Ectodermal cell (in vitro differentiated cells): ENCODE results near the gene MCF2L.
"Not testable (repeated sequence)": the region's sequence is repeated elsewhere in the genome, so short reads cannot be mapped to it uniquely, and the experiment has no call there.

Source experiments
- H3K27ac ChIP-seq: 2 replicates; pipeline ENCODE4 v1.7.0; 2013; ENCODE audit warnings: mild to moderate bottlenecking, low read depth, low read length; ENCODE audit not compliant: insufficient read depth, poor library complexity, severe bottlenecking
- H3K27me3 ChIP-seq: 2 replicates; pipeline ENCODE4 v1.7.0; 2013; ENCODE audit warnings: mild to moderate bottlenecking, low read length; ENCODE audit not compliant: insufficient read depth, control insufficient read depth, poor library complexity, severe bottlenecking
- H3K36me3 ChIP-seq: one replicate; pipeline ENCODE4 v1.7.0; 2013; ENCODE audit warnings: low read length; ENCODE audit not compliant: control insufficient read depth, insufficient read depth
- H3K4me1 ChIP-seq: one replicate; pipeline ENCODE4 v1.7.0; 2013; ENCODE audit warnings: low read length; ENCODE audit not compliant: control insufficient read depth, insufficient read depth
- H3K4me3 ChIP-seq: 2 replicates; pipeline ENCODE4 v1.7.0; 2013; ENCODE audit warnings: low read depth, low read length, control low read depth; ENCODE audit not compliant: insufficient read depth
- H3K9me3 ChIP-seq: 2 replicates; pipeline ENCODE4 v1.7.0; 2013; ENCODE audit warnings: mild to moderate bottlenecking, low read length, moderate library complexity; ENCODE audit not compliant: control insufficient read depth
- WGBS, 2 experiments: methylation state at CpG; one replicate each; pipeline ENCODE4 v1.1.7; 2013; ENCODE audit warnings: missing lambda C conversion rate in 2 of 2; 5-methylcytosine and 5-hydroxymethylcytosine counted together

The MCF2L gene

DNA sequence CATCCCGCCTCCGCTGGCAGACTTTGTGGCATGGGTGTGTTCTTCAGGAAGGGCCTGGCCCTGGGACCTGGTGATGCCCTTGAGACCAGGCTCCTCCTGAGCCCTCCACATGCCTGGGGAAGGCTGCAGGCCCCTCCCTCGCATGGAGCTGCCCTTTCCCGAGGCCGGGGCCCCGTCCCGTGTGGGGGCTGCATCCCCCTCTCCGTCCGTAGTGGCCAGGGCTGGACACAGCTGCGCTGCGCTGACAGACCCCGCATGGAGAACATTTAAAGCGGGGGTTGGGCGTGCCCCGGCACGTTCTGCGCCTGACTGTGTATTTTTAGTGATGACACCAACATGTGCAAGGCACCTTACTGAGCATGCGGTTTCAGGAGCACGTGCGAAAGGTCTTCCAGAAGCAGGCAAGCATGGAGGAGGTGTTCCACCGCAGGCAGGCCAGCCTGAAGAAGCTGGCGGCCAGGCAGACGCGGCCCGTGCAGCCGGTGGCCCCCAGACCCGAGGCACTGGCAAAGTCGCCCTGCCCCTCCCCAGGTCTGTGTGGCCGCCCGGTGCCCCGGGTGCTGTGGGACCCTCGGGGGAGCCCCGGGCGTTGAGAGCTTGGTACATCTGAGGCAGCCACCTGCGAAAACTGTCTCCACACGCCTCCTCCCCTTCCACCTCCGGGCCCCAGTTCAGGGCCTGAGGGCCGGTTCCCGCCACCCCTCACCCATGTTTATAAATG lies 107.8 kb downstream of the MCF2L start:
- H3K27ac ChIP-seq = no peak overlapping the region
- no peaks in the 10 kb centered on the region for H3K36me3 ChIP-seq
- no peaks in the 10 kb centered on the region for H3K9me3 ChIP-seq
- no peaks in the 10 kb centered on the region for H3K4me1 ChIP-seq
- H3K4me3 ChIP-seq = no peak overlapping the region
- 96% methylated on average over 39 of the region's 39 CpGs for WGBS, 2 experiments
- no peaks in the 10 kb centered on the region for H3K27me3 ChIP-seq

DNA sequence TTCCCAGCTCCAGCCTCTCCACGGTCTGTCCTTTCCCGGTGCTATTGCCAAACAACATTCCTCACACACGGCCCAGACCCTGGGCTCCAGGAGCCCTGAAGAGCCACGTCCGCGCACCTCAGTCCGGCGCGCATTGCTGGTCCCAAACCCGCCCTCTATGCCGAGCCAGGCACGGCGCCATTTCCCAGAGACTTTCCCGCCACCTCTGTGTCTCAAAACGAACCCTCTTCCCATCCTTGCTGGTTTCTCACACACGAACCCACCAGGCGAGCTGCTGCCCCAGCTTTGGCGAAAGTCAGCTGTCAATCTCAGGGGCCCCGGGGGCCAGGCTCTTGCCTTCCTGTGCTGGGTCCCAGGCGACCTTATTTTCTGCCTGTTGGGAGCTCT lies 108.5 kb downstream of the MCF2L start:
- H3K4me1 ChIP-seq = no peaks in the 10 kb centered on the region
- H3K4me3 ChIP-seq = no peak overlapping the region
- 95 to 96% methylated on average over 20 of the region's 20 CpGs for WGBS, 2 experiments
- no peaks in the 10 kb centered on the region for H3K9me3 ChIP-seq
- H3K36me3 ChIP-seq = no peaks in the 10 kb centered on the region
- H3K27me3 ChIP-seq = no peaks in the 10 kb centered on the region
- no peak overlapping the region for H3K27ac ChIP-seq

DNA sequence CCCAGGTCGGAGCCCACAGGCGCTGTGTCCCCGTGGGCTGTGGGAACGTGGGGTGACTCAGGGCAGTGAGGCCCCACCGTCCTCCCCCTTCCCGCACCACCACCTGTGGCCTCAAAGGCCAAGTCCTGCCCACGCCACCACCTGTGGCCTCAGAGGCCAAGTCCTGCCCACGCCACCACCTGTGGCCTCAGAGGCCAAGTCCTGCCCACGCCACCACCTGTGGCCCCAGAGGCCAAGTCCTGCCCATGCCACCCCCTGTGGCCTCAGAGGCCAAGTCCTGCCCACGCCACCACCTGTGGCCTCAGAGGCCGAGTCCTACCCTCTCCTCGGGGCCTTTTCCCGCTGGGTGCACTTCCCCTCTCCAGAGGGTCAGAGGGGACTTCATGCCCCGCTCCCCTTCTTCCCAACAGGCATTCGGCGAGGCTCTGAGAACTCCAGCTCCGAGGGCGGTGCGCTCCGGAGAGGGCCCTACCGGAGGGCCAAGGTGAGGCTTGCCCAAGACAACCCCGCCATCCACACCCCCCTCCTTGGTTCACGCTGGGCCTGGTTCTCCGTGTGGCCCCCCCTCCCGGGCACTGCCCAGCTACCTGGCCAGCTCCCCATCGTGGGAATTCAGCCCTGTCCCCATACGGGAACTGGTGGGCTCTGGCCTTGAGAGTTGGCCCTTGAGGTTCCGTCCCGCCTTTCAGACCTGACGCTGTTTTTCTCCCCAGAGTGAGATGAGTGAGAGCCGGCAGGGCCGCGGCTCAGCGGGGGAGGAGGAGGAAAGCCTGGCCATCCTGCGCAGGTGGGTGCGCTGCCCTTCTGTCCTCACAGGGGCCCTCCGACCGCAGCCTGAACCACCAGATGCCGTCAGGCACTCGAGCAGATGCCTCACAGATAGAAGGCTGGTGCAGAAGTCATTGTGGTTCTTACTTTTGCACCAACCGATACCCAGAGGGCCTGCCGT lies 109.2 kb downstream of the MCF2L start:
- Histone ChIP-seq H3K9me3 (no peaks in the 10 kb centered on the region), H3K4me3 (no peak overlapping the region), H3K36me3 (no peaks in the 10 kb centered on the region), H3K27ac (no peak overlapping the region), H3K4me1 (no peaks in the 10 kb centered on the region), H3K27me3 (no peaks in the 10 kb centered on the region)
- 94 to 95% methylated on average over 42 of the region's 42 CpGs for WGBS, 2 experiments

DNA sequence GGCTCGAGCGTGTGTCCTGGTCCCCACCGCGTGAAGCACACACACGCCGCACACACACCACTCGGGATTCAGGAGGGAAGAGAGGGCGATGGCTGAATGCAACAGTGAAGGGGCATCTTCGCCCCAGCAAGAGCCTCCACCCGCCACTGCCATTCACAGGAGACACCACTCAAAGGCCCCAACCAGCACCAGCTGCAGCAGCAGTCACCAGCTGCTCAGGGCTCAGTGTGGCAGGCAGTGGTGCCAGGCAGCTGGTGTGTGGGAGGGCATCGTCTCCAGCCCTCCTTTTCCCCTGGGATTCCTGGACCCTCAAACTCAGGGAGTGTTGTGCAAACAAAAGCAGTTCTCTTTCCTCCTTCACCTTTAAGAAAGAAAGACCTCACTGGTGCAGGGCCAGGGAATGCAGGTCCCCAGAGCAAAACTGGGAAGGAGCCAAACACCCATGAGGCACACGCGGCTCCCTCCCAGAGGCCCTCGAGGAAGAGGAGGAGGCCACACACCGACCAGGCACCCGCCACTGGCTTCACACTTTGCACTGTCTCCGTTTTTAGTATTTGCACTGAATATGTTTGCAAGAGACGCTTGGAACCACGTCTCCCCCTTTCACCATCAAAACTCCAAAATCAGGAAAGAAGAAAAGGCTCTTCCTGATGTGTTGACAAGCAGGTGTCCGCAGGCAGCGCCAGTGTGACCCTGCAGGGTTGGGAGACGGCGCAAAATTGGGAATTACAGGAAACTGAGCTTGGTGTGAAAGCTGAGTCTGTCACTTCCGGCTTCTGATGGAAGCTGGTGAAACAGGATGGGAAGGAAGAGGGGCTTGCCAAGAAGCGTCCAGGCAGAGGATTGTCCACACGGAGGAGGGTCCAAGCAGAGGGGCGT lies 110.1 kb downstream of the MCF2L start:
- Histone ChIP-seq H3K36me3 (no peaks in the 10 kb centered on the region), H3K27me3 (no peaks in the 10 kb centered on the region), H3K9me3 (no peaks in the 10 kb centered on the region), H3K4me3 (no peak overlapping the region), H3K27ac (no peak overlapping the region), H3K4me1 (no peaks in the 10 kb centered on the region)
- WGBS, 2 experiments = 91% methylated on average over 27 of the region's 27 CpGs

DNA sequence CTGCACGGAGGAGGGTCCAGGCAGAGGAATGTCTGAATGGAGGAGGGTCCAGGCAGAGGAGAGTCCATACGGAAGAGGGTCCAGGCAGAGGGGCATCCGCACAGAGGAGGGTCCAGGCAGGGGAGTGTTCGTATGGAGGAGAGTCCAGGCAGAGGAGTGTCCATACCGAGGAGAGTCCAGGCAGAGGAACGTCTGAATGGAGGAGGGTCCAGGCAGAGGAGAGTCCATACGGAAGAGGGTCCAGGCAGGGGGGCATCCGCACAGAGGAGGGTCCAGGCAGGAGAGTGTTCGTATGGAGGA lies 110.7 kb downstream of the MCF2L start:
- not testable (repeated sequence) for H3K4me1 ChIP-seq, H3K36me3 ChIP-seq, H3K27ac ChIP-seq, H3K27me3 ChIP-seq, H3K4me3 ChIP-seq, H3K9me3 ChIP-seq
- 73 to 75% methylated on average over 6 of the region's 9 CpGs for whole genome bisulfite sequencing, 2 experiments

DNA sequence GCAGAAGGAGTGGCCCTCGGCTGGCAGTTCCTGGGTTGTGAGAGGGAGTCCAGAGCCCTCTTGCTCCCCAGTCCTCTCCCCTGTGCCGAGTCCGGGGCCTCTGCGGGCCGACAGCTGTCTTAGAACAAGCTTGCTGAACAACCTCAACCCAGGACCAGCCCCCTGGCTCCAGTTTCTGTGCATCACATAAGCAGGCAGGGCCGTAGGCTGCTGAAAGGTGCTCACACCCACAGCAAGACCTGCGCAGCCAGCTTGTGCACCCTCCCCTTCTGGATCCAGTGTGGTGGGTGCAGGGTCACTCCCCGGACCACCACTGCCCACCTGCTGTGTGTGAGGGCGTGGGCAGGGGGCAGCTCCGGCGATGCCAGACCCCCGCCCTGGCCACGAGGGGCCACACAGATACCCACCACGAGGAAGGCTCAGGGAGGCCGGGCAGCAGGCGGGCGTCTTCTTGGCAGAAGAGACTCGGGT lies 111.4 kb downstream of the MCF2L start:
- Histone ChIP-seq H3K27me3 (no peaks in the 10 kb centered on the region), H3K9me3 (no peaks in the 10 kb centered on the region), H3K36me3 (no peaks in the 10 kb centered on the region), H3K27ac (no peak overlapping the region), H3K4me1 (no peaks in the 10 kb centered on the region), H3K4me3 (no peak overlapping the region)
- WGBS, 2 experiments = 95 to 96% methylated on average over 18 of the region's 18 CpGs

DNA sequence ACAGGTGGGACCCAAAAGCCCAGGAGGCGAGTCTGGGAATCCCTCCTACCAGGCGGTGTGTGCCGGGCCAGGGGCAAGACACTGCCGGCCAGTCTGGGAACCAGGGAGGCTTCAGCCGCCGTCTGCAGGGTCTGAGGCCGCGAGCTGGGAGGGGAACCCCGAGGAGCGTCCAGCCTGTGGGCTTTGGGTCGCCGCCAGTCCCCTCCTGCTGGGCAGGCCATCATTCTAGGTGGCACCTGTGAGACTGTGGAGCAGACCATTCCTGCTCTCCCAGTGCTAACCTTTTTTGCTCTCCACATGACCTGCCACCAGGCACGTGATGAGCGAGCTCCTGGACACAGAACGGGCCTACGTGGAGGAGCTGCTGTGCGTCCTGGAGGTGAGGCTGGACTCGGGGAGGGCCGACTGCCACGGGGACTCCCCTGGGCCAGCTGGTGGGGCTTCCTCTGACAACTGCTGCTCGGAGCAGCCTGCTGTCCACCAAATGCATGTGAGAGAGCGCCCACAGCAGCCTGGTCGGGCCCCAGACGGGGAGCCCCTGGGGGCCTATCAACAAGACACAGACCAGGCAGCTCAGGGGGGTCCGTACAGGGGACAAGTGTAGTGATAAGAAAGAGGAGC lies 112.0 kb downstream of the MCF2L start:
- H3K27me3 ChIP-seq = no peaks in the 10 kb centered on the region
- no peaks in the 10 kb centered on the region for H3K4me1 ChIP-seq
- H3K36me3 ChIP-seq = no peaks in the 10 kb centered on the region
- H3K4me3 ChIP-seq = no peak overlapping the region
- no peak overlapping the region for H3K27ac ChIP-seq
- no peaks in the 10 kb centered on the region for H3K9me3 ChIP-seq
- WGBS, 2 experiments = 93 to 95% methylated on average over 24 to 25 of the region's 25 CpGs

DNA sequence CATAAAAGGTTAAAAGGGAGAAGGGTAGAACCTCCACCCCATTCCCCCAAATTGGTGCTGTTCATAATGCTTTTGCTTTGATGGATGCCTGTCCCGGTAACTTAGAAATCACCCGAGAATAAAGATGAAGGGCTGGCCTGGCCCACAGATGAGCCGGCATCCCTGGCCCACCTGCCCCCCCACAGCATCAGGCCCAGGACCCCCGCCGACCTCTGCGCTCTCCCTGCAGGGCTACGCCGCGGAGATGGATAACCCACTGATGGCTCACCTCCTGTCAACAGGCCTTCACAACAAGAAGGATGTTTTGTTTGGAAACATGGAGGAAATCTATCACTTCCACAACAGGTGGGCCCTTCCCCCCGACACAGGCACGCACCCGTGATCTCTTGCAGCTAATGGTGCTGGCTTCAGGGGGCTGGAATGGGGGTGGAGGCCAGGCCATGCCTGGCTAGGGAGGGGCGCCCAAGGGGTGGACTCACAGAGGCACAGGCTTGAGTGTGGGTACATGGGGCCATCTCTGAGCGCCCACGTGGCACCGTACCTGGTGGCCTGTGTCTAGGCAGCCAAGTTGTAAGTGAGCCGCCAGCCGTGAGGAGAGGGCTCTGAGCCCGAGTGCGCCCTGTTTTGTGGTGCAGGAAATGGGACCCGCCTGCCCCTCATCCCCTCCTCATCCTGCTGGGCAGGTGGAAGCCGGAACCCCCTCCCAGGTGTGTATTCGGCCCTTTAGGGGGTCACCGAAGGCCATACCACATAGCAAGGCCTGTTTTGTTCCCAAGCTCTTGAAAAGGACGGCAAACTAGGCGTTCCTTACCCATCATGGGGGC lies 113.4 kb downstream of the MCF2L start:
- H3K27me3 ChIP-seq = no peaks in the 10 kb centered on the region

DNA sequence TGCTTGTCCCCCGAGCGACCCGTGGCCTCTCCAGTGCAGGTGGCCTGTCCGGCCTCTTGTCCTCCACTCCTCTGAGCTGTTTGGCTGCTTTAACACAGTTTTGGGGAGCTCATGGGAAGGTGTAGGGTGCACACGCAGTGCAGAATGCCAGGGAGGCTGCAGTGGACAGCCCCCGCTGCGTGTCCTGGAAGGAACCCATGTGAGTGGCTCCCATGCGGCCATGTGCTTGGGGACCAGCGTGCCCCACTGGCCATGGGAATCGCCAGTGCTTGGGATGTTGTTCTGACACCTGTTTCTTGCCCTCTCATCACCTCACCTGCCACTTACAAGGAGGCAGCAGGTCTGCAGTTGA lies 114.0 kb downstream of the MCF2L start:
- Histone ChIP-seq H3K36me3 (peaks cover 3% of the 10 kb centered on the region), H3K9me3 (no peaks in the 10 kb centered on the region), H3K4me3 (no peak overlapping the region), H3K4me1 (no peaks in the 10 kb centered on the region), H3K27ac (no peak overlapping the region), H3K27me3 (no peaks in the 10 kb centered on the region)
- WGBS, 2 experiments = 88 to 91% methylated on average over 10 of the region's 10 CpGs

More for the DNA sequence above, 113.4 kb downstream of the MCF2L start:
- WGBS, 2 experiments = 93% methylated on average over 26 of the region's 26 CpGs
- H3K36me3 ChIP-seq = no peaks in the 10 kb centered on the region
- no peak overlapping the region for H3K27ac ChIP-seq
- no peaks in the 10 kb centered on the region for H3K4me1 ChIP-seq
- no peak overlapping the region for H3K4me3 ChIP-seq
- H3K9me3 ChIP-seq = no peaks in the 10 kb centered on the region
